GM12872 (cell line): ENCODE data around the gene TEDC1.

Source experiments
- TF ChIP-seq, protein P1 (sequence below): IDR thresholded peaks from 3 replicates; pipeline ENCODE4 v1.5.1; 2011; ENCODE audit warnings: low read depth, mild to moderate bottlenecking, low read length, moderate library complexity; ENCODE audit not compliant: insufficient read depth

TEDC1 gene

GRCh38 chr14:105460116-105460515 is 30.9 kb upstream of the TEDC1 start:
- TF ChIP-seq, protein P1, sequence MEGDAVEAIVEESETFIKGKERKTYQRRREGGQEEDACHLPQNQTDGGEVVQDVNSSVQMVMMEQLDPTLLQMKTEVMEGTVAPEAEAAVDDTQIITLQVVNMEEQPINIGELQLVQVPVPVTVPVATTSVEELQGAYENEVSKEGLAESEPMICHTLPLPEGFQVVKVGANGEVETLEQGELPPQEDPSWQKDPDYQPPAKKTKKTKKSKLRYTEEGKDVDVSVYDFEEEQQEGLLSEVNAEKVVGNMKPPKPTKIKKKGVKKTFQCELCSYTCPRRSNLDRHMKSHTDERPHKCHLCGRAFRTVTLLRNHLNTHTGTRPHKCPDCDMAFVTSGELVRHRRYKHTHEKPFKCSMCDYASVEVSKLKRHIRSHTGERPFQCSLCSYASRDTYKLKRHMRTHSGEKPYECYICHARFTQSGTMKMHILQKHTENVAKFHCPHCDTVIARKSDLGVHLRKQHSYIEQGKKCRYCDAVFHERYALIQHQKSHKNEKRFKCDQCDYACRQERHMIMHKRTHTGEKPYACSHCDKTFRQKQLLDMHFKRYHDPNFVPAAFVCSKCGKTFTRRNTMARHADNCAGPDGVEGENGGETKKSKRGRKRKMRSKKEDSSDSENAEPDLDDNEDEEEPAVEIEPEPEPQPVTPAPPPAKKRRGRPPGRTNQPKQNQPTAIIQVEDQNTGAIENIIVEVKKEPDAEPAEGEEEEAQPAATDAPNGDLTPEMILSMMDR, result no peak

DNA sequence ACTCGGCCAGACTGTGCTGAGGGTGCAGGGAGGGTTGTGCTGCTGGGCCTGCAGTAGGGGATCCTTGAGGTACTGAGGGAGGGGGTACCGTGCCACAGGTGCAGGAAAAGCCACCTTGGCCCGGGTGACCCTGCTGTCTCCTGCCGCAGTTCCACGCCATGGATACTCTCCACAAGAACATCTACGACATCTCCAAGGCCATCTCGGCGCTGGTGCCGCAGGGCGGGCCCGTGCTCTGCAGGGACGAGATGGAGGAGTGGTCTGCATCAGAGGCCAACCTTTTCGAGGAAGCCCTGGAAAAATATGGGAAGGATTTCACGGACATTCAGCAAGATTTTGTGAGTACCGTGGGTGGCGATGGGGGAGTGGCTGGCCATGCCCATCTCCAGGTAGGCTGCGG is 30.4 kb upstream of the TEDC1 start:
- TF ChIP-seq, protein P1, result no peak

DNA sequence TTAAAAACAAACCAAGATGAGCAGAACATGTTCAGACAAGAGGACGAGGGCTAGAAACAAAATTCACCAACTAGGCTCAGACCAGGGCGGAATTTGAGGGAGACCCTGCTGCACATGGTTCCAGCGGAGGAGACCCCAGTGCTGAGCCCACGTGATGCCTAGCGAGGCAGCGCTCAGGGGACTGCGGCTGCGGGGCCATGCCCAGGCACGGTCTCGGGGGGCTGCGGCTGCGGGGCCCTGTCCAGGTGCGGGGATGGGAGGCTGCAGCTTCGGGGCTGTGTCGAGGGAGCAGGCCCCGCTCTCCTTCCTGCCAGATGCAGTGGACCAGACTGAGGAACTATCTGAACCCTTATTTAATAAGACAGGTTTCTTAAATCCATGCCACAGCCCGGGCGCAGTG is 29.1 kb upstream of the TEDC1 start:
- TF ChIP-seq, protein P1, result no peak

DNA sequence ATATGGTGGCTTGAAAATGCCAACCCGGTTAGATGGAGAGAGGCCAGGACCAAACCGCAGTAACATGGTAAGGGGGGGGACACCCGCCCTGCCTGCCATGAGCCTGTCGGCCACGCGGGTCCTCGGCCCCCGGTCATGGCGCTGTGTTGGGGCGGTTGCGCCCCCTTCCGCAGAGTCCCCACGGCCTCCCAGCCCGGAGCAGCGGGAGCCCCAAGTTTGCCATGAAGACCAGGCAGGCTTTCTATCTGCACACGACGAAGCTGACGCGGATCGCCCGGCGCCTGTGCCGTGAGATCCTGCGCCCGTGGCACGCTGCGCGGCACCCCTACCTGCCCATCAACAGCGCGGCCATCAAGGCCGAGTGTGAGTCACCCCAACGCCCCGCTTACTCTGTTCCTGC is 26.5 kb upstream of the TEDC1 start:
- TF ChIP-seq, protein P1, result no peak

- TF ChIP-seq, protein P1, result no peak
Observed at GRCh38 chr14:105465209-105466031, 25.6 kb upstream of the TEDC1 start.

- TF ChIP-seq, protein P1, result no peak
Observed at GRCh38 chr14:105466531-105467248, 24.4 kb upstream of the TEDC1 start.

DNA sequence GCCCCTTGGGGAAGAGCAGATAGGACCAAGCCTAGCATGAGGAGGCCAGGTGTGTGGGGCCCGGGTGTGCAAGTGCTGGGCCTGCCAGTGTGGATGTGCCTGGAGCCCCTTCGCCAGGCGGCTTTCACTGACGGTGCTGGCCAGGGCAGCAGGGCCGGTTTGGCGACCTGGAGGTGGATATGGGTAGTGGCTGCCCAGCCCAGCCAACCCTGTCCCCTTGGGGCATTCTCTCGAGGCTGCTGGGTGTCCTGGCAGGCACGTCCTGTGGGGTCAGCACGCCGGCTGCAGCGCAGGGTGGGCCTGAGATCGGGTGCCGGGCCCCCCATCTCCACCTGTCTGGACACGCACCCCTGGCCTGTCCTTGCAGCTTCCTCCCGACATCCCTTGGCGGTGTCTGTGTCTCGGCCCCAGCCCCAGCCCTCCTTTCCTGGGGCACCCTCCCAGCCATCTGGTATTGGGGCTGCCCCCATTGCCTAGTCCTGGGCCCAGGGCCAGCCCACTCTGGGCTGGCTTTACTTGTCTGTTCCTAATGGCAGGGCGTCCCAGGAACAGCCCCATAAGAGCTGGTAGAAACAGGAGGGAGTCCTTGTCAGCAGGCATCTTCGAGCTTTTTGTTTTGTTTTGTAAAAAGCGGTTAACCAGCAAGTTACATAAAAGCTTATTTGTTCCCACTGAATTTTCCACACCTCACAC is 23.7 kb upstream of the TEDC1 start:
- TF ChIP-seq, protein P1, result no peak
